ENCODE data around the gene SNRNP70.
"Not testable (repeated sequence)": the region's sequence is repeated elsewhere in the genome, so short reads cannot be mapped to it uniquely, and the experiment has no call there.

SNRNP70 gene

DNA sequence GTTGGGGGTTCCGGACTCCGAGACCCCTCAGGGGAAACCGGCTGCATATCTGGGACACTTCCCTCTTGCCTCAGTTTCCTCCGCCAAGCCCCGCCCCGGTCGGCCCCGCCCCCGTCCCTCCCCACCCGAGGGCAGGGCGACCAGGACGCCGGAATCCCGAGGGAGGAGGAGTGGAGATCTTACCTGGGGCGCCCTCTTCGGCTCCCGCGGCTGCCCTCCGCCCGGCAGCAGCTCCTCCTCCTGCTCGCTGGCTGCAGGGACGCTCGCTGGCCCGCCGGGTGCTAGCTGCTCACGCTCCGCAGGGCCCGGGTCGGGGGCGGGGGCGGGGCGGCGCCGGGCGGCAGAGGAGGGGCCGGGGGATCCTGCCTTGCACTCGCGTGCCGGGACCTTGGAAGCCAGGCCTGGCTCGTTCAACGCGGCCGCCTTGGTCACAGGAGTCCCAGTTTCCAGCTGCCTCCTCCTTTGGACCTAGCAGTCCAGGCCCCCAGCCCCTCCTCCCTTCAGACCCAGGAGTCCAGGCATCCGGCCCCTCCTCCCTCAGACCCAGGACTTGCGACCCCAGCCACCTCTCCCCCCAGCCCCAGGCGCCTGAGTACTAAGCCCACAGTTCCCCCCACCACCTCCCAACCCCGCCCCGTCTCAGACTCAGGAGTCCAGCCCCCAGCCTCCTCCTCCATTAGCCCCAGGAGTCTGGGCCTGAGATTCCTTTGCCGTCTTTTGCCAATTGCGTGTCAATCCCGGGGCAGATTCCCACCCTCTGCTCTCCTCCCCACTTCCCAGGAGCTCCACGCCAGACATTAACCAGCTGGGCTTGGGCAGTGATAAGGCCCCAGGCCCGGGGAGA, 20.3 kb upstream of the SNRNP70 start, which contains the start of gene NTF4:
Gene NTF4, minus strand, starts transcription at position 51 of the 844 bp plus-strand sequence. CDS start 2,821 bp downstream, outside the sequence.
- no peak for FAIRE-seq

DNA sequence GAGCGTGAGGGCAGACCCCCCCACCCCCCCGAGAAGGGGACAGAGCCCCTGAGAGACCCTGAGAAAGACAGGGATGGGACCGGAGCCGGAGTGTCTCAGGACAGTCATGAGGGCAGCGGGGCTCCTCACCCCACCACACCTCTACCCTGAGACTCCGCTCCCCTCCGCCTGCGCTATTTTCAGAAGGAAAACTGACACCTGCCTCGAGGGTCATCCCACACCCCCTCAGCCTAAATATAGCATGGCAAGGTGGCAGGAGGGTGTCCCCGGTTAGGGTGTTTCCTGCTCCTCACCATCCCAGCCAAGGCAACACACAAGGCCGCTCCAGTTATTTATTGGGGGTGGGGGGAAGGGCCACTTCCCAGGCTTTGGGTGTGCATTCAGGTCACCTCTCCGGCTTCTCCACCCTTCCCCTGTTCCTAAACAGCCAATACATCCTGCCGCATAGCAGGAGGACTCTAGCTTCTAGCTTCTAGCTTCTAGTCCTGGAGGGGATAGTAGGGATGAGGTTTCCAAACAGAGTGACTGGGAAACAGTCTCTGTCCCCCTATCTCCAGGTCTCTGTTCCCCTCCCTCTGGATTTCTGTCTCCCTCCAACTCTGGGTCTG, 19.2 kb upstream of the SNRNP70 start:
- no peak for FAIRE-seq

GRCh38 chr19:49067554-49067953, 17.7 kb upstream of the SNRNP70 start:
- FAIRE-seq = no peak

DNA sequence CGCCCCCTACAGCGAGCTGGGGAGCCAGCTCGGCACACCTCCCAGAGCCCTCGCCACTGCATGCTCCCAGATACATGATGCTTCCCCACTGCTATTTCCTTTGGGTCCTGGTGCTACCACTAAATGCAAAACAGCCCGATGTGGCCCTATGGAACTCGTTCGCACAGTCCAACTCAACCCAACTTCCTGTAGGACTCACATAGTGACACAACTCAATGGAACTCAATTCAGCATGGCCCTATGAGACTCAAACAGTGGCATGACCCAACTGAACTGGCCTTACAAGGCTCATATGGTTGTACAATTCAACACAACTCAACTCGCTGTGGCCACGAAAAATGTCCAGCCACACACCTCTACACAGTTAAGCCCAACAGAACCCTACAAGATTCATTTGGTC, 16.2 kb upstream of the SNRNP70 start:
- FAIRE-seq = no peak

DNA sequence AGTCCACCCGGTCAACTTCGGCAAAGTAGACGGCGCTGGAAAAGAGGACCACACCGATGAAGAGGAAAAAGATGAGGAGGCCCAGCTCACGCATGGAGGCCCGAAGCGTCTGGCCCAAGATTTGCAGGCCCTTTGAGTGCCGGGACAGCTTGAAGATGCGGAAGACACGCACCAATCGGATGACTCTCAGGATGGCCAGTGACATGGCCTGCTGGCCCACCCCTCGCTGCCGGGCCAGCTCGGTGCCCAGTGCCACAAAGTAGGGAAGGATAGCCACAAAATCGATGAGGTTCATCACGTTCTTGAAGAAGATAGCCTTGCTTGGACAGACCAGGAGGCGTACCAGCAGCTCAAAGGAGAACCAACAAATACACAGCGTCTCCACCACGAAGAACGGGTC, 14.8 kb upstream of the SNRNP70 start:
- FAIRE-seq = no peak

DNA sequence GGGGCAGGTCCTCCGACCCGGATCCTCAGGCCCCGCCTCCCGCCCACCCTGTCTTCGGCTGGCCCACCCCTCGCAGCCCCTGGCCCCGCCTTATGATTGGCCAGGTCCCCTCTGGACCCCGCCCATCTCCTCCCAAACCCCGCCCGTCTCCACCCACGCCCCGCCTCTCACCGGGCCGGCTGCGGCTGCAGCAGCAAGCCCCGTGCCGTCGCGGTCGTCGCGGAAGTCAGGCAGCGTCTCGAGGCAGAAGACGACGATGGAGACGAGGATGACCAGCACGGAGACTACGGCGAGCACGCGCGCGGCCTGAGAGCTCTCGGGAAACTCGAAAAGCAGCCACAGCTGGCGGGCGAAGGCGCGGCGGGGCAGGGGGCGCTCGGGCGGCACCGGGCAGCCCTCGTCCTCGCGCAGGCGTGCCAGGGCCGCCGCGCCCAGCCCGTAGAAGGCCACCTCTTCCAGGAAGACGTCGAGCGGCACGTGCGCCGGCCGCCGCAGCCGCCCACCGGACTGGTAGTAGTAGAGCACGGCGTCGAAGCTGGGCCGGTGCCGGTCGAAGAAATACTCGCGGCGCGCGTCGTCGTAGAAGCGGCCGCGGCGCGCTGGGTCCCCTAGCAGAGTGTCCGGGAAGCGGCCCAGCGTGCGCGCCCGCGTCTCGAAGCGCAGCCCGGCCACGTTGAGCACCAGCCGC, 13.2 kb upstream of the SNRNP70 start:
- FAIRE-seq = no peak

DNA sequence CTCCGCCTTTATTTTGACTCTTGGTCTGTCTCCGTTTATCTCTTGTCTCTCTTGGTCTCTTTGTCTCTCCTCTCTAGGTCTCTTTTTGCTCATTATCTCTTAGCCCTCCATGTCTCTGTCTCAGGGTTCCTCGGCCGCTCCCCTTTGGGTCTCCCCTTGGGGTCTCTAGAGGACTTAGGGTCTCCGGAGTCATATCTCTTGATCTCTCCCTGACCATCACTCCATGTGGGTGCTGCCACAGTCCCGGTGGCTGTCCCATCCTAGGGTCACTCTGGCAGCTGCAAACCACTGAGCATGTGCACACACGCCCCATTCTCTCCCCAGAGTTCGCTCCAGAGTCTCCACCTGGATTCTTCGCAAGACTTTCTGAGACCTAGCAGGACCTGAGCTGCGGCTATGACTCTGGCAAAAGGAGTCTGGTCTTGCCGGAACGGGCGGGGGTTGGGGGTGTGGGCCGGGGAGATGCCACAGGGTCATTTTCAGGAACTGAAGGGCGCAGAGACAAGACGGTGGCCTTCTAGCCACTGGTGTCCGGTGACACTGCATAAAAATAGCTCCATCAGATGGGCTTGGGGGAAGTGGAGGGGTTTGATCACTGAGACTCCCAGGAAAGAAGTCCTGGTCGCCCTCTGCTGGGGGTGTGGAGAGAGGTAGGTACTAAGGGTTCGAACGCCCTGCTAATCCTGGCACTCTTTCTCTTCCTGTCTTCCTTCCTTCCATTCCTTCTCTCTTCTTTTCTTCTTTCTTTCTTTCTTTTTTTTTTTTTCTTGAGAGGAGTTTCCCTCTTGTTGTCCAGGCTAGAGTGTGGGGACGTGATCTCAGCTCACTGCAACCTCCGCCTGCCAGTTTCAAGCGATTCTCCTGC, 11.5 kb upstream of the SNRNP70 start:
- FAIRE-seq = no peak

DNA sequence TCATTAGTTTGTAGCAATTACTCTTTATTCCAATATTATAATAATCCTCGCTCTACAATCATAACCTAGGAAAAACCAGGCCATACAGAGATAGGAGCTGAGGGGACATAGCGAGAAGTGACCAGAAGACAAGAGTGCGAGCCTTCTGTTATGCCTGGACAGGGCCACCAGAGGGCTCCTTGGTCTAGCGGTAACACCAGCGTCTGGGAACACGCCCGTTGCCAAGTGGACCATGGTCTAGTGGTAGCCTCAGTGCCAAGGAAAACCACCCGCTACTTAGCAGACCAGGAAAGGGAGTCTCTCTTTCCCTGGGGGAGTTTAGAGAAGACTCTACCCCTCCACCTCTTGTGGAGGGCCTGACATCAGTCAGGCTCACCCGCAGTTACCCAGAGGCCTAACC, 10.4 kb upstream of the SNRNP70 start:
- FAIRE-seq = not testable (repeated sequence)

GRCh38 chr19:49080392-49080791, 4.9 kb upstream of the SNRNP70 start:
- FAIRE-seq = no peak

DNA sequence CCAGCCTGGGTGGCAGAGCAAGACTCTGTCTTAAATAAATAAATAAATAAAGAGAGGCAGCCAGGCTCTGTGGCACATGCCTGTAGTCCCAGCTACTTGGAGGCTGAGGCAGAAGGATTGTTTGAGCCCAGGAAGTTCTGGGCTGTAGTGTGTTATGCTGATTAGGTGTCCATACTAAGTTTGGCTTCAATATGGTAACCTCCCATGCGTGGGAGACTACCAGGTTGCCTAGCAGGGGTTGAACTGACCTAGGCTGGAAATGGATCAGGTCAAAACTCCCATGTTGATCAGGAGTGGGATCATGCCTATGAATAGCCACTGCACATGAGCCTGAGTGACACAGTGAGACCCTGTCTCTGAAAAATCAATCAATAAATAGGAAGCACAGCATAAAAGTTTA, 4.0 kb upstream of the SNRNP70 start:
- FAIRE-seq = no peak

- FAIRE-seq = no peak
These were observed 838 bp upstream of the SNRNP70 start for GRCh38 chr19:49084206-49085019.

DNA sequence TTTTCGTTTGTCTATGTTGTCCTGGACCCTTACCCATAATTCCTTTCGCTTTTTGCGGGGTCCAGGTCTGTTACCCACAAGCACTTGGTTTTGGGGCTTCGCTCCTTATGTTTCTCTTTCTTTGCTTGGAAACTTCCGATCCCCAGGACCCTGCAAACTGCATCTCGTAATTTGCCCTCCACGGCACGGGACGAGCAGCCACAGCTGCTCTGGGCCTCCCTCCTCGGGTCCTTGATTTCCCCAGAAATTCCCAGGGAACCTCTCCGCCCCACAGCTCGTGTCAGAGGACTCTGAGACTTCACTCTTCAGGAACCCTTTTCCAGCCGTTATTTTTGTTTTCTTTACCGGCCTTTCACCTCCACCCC, 599 bp downstream of the SNRNP70 start:
- FAIRE-seq = no peak

- FAIRE-seq = no peak
These were observed 1.0 kb downstream of the SNRNP70 start for GRCh38 chr19:49086296-49086695.

DNA sequence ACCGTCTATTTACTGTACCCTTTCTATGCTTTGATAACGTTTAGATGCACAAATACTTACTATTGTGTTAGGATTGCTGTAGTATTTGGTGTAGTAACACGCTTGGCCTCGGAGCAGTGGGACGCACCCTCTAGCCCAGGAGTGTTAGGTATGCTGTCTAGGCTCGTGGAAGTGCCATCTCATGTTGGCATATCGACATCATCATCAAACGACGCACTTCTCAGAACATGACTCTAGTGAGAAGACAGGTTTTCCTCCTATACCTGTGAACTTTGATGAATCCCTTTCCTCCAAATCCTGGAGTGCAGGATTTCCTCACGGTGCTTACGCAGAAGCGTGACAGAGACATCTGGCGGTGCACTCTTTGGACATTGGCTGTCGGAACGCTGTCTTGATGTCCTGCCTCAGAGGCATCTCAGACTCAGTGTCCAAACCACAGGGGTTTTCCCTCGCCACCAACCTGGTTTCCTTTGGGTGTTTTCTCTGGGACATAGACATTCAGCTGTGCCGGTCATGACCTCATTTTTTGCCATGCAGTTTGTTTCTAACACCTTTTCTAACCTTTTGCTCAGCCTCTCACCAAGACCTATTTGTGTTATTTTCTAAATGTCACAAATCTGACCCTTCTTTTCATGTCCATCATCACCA, 6.3 kb downstream of the SNRNP70 start:
- no peak for FAIRE-seq

DNA sequence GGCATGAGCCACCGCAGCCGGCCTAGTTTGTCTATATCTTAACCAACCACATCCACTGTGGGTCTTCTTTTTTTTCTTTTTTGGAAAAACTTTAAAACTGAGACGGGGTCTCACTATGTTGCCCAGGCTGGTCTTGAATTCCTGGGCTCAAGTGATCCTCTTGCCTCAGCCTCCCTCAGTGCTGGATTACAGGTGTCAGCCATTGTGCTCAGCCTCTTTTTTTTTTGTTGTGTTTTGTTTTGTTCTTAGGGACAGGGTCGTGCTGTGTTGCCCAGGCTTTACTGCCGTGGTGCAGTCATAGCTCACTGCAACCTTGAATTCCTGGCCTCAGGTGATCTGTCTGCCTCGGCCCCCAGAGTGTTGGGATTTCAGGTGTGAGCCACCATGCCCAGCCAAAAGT, 7.4 kb downstream of the SNRNP70 start:
- FAIRE-seq = no peak

DNA sequence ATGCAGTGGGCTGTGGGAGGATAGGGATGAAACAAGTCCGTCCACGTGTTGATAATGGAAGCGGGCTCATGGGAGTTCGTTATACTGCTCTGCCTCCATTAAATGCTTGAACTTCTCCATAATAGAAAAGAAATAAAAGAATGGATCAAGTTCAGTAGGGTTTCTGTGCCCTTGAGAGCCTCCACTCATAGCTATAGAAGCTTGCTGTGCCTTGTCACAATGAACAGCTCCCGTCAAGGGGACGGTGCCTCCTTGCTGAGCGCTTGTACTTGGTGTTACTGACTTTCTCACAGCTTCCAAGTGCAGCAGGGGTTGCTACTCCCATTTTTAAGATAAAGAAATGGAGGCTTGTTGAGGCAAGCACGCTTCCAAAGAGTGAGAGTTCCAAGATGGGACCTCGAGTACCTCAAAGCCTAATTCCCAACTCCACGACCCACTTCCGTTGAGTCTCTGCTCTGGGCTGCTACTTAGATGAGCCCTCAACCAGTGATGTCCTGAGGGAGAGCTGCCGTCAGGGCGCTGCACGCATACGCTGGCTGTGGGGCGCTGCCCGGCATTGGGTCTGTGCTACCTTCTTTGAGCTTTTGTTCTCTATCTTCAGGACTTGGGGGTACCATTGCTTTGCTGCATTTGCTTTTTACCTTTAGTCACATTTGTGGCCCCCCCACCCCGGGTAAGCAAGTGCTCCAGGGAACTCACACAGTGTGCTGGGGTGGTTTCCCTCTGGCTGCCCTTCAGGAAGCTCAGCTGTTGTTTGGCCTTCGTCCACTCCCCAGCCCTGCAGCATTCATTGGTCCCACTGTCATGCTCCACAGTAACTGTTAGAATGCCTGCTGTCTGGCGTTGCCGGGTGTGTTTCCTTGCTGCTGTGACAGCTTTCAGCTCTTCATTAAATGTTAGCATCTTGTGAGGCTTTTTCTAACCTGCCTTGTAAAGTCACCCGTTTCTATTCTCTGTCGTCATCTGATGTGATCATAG, 9.5 kb downstream of the SNRNP70 start:
- no peak for FAIRE-seq

- FAIRE-seq = no peak
These were observed 12.4 kb downstream of the SNRNP70 start for GRCh38 chr19:49097453-49098288.

- FAIRE-seq = no peak
These were observed 13.5 kb downstream of the SNRNP70 start for GRCh38 chr19:49098795-49099194.

DNA sequence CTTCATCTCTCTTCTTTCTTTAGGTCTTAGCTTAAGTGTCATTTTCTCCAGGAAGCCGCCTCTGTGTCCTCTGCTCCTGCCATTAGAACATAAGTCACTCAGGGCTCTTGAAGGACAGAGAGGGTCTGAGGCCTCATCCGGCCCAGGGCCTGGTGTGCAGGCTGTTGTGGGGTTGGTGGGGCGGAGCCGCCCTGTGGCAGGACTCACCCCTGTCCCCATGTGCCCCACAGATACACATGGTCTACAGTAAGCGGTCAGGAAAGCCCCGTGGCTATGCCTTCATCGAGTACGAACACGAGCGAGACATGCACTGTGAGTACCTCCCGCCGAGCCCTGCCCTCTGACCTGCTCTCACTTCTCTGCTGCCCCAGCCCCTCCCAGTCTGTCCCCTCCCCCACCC, 15.9 kb downstream of the SNRNP70 start:
- FAIRE-seq = no peak

Data from colon (tissue), 2 donors.